Umbilical cord (tissue), 2 donors: ENCODE results near the gene TTC9. TPM values are rescaled to one million over a fixed set of nuclear protein-coding genes. Genes with fewer than 3 reads are reported as not detected.

Source experiments
- DNase-seq: peaks from one replicate; pipeline ENCODE4 v3.0.0-alpha.2; 2015; ENCODE audit warnings: low spot score
- total RNA-seq: library from RNA; depleted of rRNA; stranded (reverse); fragments of >200 nt; gene quantifications from one replicate; pipeline ENCODE4 v1.2.3, GENCODE V29; 2014; ENCODE audit warnings: low replicate concordance; ENCODE audit not compliant: insufficient read depth

The TTC9 gene
- total RNA-seq, 1 donor from 2014 or later: 0.96 TPM

- peak; percentile 66 for DNase-seq
These were observed 72.4 kb downstream of the TTC9 start for GRCh38 chr14:70714055-70714550.

- no peak for DNase-seq
These were observed 74.8 kb downstream of the TTC9 start for GRCh38 chr14:70716483-70716882.

- no peak for DNase-seq
These were observed 75.2 kb downstream of the TTC9 start for GRCh38 chr14:70716958-70717357.

- DNase-seq: peak; percentile 37
These were observed 76.8 kb downstream of the TTC9 start for GRCh38 chr14:70718383-70719118.

GRCh38 chr14:70721542-70721941 lies 79.8 kb downstream of the TTC9 start:
- DNase-seq: no peak

- DNase-seq: no peak
These were observed 80.7 kb downstream of the TTC9 start for GRCh38 chr14:70722418-70722817.

- no peak for DNase-seq
These were observed 81.6 kb downstream of the TTC9 start for GRCh38 chr14:70723276-70723675.

GRCh38 chr14:70724110-70724509 lies 82.4 kb downstream of the TTC9 start:
- no peak for DNase-seq

GRCh38 chr14:70724944-70725343 lies 83.2 kb downstream of the TTC9 start:
- peak; percentile 14 for DNase-seq

Other genes starting within 250 kb of the TTC9 start
- gene SYNJ2BP, start 224.8 kb upstream of the TTC9 start, total RNA-seq: 34.4 TPM
- 3.4 TPM for gene ADAM21, start 189.7 kb upstream of the TTC9 start, total RNA-seq
- gene ADAM20, start 106.9 kb upstream of the TTC9 start, total RNA-seq: 1.4 TPM
- 57.1 TPM for gene MED6, start 41.3 kb upstream of the TTC9 start, total RNA-seq
- gene MAP3K9, start 167.6 kb downstream of the TTC9 start, total RNA-seq: 2.6 TPM